NAMALWA (cell line): ENCODE results near the gene ROR2.
A peak's percentile ranks its signal among the peaks of the same experiment; 100 is the strongest.
"Not testable (repeated sequence)": the region's sequence is repeated elsewhere in the genome, so short reads cannot be mapped to it uniquely, and the experiment has no call there.

Experiments
- DNase-seq: peaks from one replicate; pipeline ENCODE4 v3.0.0-alpha.2; 2015; ENCODE audit warnings: low spot score

Gene ROR2

DNA sequence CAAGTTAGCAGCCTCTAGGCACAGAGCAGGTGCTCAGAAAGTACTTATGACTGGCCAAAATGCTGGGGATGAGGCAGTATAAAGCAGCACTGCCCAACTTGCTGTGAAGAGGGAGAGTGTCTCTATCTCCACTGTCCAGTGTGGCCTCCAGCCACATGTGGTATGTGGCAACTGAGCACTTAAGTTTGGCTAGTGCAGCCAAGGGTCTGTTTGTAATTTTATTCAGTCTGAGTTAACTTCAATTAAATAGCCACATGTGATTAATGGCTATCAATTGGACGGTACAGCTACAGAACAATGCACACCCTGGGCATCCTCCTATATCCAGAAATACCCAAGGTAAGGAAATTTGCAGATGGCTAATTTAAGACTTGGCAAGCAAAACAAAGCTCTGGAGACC is 26.9 kb downstream of the ROR2 start:
- no peak for DNase-seq

GRCh38 chr9:91921371-91921770 is 28.7 kb downstream of the ROR2 start:
- DNase-seq, result no peak

- DNase-seq, result no peak
Measured at GRCh38 chr9:91920630-91921350, 29.2 kb downstream of the ROR2 start.

DNA sequence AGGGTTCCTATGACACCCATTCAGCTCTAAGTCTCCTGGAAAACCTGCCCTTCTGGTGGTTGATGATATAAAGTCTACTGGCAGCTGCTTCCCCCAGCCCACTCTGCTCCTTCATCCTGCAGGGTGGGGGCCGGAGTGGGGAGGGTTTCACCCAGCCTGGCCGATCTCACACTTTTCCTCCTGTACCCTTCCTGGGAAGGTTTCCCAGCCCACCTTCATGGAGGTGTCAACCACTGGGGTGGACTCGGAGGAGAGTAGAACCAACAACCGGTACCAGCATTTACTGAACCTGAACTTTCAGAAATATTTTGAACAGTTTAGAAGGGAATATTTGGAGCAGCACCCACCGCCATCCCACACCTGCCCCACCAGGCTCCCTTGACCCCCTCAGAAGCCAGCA is 30.4 kb downstream of the ROR2 start:
- no peak for DNase-seq

GRCh38 chr9:91917436-91917835 is 32.6 kb downstream of the ROR2 start:
- DNase-seq, result no peak

GRCh38 chr9:91915524-91916263 is 34.3 kb downstream of the ROR2 start:
- DNase-seq, result no peak

DNA sequence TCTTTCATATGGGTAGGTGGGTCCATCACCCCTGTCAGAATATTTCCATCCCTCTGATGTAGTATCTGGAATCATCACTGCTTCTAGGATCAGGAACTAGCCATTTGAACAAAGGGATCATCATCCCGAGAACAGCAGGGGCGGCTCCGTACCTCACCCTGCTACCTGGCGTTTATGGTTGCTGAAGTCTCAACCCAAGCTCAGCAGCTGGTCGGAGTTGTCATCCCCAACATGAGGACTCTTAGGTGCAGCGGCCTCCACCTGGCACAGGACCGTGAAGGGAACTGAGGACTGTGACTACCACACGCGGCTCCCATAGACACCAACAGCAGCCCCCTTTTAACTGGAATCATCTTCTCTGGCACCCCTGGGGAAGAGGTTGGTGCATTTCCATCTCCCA is 35.1 kb downstream of the ROR2 start:
- no peak for DNase-seq

DNA sequence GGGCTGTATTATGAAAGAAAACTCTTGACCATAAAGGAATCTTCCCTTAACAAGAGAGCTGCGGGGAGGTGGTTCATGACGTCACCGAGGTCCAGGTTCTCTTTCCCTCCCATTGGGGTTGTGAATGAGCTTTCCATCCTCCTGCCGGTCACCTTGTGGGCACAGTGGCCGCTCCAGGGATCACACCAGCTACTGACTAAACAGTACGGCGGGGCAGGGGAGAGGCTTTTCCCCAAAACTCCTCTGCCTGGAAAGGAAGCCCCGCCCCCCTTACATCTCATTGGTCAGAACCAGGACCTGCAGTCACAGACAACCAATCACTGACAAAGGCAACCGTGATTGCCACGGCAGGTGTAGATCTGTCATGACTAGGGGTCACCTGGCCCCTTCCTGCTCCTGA is 35.6 kb downstream of the ROR2 start:
- no peak for DNase-seq

GRCh38 chr9:91913986-91914385 is 36.0 kb downstream of the ROR2 start:
- no peak for DNase-seq

DNA sequence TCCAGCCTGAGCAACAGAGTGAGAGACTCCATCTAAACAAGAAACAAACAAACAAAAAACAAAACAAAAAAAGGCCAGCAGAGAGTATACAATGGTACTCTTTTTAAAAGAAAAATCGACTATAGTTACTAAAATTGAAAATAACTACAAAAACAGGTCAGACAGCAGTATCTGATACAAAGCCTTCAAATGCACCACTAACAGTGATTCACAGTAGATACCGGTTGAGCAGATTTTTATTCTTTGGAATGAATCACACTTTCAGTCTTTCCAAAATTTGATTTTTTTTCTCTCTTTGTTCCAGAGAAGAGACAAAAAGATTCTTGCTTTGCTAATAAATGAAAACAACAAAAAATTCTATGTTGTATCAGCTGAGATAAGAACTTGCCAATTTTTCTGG is 36.9 kb downstream of the ROR2 start:
- no peak for DNase-seq

DNA sequence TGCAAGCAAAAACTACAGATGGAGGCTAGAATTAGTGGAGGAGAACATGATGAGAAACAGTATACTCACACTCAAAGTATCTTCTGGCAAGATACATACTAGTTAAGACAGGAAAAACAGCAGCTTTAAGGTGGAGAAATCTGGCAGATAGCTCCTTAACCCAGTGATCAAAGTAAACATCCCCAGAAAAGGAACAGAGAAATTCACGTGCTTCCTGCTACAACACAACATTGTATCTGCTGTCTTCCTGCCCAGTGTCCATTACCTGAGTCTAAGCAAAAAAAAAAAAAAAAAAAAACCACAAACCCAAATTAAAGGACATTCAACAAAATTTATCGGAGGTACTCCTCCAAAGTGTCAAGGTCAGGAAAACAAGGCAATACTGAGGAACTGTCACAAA is 38.4 kb downstream of the ROR2 start:
- DNase-seq, result no peak

GRCh38 chr9:91909256-91909655 is 40.8 kb downstream of the ROR2 start:
- not testable (repeated sequence) for DNase-seq

DNA sequence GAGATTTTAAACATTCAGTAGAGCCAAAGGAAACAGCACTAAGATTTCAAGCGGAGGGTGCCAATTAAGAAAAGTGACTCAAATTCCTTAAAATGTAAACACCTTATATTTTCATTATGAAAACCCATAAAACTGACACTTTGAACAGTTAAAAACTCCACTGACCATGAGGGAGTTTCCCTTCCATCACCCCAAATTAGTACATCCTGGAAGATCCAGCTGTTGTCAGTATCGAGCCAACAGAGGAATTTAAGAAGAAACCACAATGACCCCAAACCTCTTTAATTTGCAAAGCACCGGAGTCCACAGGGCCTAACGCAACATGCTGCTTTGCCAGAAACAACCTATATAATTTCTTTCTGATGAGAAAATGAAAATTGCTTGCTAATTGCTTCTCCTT is 41.3 kb downstream of the ROR2 start:
- DNase-seq, result no peak

- DNase-seq, result no peak
Measured at GRCh38 chr9:91908293-91908623, 41.8 kb downstream of the ROR2 start.

DNA sequence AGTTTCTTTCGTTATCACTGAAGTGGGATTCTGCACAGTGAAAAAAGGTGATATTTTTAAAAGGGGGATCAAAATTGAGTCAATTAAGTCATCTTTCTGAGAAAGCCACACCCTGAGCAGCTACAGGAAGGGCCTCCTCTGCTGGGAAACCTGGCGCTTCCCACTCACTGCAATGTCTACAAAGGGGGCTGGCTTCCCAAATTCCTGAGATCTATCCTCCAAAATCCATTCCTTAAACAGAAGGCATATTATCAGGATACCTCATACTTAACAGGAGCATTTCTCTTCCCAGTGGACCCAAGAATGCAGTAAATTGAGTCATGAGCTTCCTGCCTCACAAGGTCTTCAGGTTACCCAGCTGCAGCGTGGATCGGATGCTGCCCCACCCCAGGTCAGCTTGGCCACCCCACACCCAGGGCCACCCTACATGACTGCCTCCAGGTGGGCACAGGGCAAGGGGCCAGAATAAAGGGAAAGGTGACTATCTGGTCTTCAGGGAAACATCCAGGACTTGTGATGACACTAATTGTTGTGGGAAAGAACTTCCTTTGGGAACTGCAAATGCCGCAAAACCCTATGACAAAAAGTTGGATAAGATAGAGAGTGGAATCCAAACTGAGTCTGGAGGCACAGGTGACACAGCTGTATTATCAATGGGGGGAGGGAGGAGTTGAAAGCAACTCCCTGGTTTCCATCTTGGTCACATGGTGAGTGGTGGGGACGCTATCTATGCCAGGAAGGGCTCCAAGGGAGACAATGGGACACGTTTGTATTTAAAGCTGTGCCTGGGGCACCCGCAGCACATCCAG is 42.3 kb downstream of the ROR2 start:
- no peak for DNase-seq

- DNase-seq, result peak; percentile 19
Measured at GRCh38 chr9:91905991-91906469, 44.0 kb downstream of the ROR2 start.

- no peak for DNase-seq
Measured at GRCh38 chr9:91905237-91905650, 44.8 kb downstream of the ROR2 start.

DNA sequence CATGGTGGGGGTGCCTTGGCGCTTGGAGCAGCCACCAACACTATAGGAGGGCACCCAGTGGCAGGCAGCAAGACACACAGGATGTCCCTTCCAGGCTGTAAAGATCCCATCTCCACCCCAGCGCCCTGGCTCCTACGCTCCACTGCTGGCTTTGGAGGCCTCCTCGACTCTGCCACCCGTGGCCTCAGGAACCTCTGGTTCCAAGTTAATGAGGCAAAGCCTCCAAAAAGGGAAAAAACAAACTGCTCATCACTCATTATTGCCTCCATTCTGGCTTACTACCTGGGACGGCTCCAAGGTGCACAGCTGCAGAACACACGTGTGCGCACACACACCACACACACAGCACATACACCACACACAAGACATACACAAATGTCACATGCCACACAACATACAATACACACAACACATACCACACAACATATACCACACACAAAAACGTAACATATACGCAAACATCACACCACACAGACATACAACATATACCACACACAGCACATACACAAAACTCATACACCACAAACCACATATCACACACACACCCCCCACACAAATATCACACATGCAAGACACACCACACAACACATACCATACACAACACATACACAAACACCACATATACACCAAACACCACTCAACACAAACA is 45.3 kb downstream of the ROR2 start:
- DNase-seq, result no peak

DNA sequence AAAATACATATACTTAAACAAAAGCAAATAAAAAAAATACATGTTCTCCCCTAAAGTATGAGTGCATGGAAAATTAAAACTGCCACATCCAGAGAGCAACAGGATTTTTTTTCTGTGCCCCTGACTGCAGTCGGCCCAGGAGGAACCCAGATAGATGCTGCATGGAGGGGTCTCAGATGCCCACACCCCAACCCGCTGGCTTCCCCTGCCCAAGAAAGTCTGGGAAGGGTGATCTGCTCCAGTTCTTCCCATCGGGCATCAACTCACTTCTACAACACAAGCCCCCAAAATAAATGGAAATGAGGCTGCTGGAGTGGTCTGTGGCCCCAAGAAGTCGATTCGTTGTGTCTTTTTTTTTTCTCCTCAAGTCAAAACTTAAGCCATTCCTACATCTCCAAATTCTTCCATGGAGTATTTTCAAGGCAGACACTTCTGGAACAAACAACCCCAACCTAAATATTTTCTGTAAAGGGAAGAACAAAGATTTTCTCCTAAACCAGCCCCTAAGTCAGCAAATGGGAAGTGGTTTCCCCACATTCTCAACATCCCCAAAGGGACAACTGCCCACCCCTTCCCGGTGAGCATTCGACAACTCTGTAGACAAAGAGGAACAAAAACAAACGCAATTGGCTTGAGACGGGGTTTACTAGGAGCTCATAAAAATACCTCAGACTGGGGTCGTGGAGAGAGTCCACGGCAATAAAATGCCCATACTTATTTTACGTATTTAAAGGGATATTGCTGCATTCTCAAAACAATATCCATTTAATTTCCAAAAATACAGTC is 46.7 kb downstream of the ROR2 start:
- no peak for DNase-seq

DNA sequence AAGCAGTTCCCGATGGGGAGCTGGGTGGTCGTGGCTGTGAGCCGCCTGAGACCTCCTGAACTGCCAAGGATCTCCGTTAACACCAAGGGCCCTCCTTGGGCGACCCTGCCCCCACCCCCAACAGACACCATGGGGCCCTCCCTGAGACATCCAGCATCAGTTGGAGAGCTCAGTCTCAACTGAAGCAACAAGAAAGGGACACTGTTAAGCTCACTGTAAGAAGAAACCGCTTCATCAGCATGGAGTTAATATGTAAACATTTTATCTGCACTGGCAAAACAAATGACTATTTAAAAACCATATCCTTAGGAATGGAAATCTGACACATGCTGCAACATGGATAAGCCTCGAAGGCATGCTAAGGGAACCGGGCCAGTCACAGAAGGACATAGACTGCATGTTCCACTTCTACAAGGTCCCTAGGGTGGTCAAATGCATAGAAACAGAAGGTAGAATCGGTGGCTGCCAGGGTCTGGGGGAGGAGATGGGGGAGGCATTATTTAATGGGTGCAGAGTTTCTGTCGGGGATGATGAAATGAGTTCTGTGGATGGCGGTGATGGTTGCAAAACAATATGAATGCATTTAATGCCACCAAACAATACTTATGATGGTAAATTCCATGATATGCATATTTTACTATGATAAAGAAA is 47.4 kb downstream of the ROR2 start:
- DNase-seq, result no peak

GRCh38 chr9:91900797-91901177 is 49.2 kb downstream of the ROR2 start:
- no peak for DNase-seq
